Fibroblast of lung (primary cell): ENCODE measurements around the gene DCST2.

Source experiments
- CTCF ChIP-seq, 2 donors: IDR thresholded peaks in 1 of 2; conservative IDR thresholded peaks in 1 of 2; 1 replicate in 1 of 2; 2 replicates in 1 of 2; pipeline ENCODE4 v1.5.1; 2011 to 2012; ENCODE audit warnings: low read length in 2 of 2, control low read depth in 1 of 2, inconsistent platforms in 1 of 2, low read depth in 1 of 2, mild to moderate bottlenecking in 1 of 2
- EZH2 ChIP-seq: IDR thresholded peaks from 2 replicates; pipeline ENCODE4 v1.5.1; 2012; ENCODE audit warnings: low read length, control low read depth, mild to moderate bottlenecking; ENCODE audit errors: missing control alignments

- no peak for TF ChIP-seq CTCF (conservative IDR thresholded peaks at IDR 0.05 in 1 of 2, IDR thresholded peaks at IDR 0.05 in 1 of 2; ENCODE audit: low read depth in 1 of 2, low read length in 2 of 2)
- TF ChIP-seq EZH2 = no peak
Measured at GRCh38 chr1:155002464-155003226, 30.9 kb downstream of the DCST2 start, which contains the start of gene ZBTB7B.
